Ammon's horn (tissue), 1 donor: ENCODE results near the gene KIAA1671.
A peak's percentile ranks its signal among the peaks of the same experiment; 100 is the strongest.
"Not testable (repeated sequence)": the region's sequence is repeated elsewhere in the genome, so short reads cannot be mapped to it uniquely, and the experiment has no call there.

Source experiments
- DNase-seq: peaks from one replicate; pipeline ENCODE4 v3.0.0-alpha.2; 2016; ENCODE audit warnings: low spot score

KIAA1671 gene

DNA sequence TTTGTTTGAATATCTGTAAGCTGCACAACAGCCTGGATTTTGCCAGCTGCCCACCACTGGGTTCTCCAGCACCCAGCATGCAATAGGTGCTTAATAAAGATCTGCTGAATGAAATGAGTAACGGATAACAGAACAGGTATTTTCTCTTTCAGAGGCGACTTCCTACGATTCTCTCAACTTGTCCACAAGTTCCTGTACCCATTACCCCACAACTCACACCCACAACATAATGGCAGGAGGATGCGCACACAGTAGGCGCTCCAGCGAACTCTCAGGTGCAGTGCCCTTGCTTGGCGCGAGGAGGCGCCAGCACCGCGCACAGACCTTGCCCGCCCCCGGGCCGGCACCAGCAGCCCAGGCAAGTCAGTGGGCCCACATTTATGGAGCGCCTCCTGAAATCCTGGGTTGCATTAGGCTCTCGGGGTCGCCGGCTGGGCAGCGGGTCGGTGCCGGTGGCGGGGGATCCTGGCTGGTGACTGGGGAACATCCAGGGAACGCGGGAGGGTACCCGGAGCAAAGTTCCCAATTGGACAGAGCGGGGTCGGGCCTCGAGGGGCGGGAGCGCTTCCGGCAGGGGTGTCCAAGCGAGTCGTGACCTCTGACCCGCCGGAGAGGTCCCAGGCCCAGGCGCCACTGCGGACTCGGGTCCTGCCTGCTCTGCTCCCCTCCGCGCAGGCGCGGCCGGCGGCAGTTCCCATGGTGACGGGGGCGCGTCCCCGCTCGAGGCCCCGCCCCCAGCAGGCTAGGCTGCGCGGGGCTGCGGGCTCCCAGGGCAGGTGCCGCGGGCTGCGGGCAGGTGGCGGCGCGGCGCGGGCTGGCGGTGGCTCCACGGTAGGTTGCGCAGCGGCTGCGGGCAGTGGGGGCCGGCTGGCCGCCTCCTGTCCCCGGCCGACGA, at the start of gene KIAA1671:
KIAA1671 (plus strand) TSS at position 775 of the 895 bp plus-strand sequence. CDS start 75,284 bp downstream, outside the sequence.
- DNase-seq: peak; percentile 86

DNA sequence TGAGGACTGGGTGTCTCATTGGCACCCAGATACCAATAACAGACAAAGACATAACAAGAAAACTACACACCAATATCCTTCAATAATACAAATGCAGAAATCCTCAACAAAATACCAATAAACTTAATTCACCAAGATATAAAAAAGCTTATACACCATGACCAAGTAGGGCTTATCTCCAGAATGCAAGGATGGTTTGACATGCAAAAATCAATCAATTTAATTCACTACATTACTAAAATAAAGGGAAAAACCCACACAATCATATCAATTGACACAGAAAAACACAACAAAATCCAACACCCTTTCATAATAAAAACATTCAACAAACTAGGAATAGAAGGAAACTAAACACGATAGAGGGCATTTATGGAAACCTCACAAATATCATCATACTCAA, 46.6 kb upstream of the KIAA1671 start:
- DNase-seq: no peak

DNA sequence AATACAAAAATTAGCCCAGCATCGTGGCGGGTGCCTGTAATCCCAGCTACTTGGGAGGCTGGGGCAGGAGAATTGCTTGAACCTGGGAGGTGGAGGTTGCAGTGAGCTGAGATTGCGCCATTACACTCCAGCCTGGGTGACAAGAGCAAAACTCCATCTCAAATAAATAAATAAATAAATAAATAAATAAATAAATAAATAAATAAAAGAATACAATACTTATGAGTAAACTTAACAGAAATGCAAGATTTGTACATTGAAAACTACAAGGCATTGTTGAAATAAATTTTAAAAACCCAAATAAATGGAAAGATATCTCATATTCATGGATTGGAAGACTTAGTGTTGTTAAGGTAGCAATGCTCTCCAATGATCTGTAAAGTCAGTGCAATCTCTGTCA, 45.4 kb upstream of the KIAA1671 start:
- not testable (repeated sequence) for DNase-seq

DNA sequence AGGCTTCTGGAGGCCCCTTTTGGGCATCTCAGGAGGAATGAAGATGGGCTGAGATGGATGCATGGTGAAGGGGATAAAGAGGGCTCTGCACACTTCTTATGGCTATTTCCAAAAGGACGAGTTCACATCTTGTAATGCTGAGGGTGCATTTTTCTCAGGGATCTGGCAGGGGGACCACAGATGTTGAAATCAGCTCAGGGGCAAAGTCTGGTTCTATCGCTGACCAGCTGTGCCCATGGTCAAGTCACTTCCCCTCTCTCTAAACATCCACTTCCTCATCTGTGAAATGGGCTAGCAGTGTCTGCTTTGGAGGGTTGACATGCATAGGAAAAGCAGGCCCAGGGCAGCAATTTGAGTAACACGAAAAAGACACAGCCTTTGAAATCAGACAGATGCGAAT, 32.5 kb upstream of the KIAA1671 start:
- no peak for DNase-seq

DNA sequence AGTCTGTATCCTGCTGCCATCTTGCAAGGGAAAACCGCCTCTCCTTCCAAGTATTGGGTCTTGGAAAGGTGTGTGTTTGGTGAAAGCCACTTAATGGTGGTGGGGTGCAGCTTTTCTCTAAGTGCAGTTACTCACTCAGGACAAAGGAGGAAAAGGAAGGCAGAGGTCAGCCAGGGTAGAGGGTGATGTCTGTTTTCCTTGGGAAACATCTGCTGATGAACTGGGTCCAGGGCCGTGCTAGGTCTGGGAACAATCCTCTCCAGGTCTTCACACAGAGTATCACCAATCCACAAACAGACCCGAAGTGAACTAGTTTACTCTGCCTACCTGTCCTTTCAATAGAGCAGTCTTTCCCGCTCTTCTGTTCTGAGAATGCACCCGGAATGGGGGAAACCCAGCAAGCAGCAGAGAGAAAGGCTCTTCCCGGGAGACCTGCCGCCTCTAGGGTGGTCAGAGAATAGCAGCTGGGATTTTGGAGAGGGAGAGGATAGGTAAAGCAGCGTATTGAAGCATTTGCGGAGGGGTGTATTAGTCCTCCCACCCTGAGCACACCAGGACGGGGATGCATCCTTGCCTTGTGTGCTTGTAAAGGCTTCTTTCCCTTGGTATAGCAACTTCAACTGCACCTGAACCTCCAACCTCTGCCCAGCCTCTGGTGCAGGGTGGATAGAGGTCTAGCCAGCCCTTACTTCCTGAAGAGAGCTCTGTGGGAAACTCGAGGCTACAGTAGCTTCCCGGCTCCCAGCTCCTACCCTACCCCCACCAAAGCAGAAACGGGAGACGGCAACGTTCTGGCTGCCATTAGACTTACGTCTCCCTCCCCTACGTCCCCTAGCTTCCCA, 26.7 kb upstream of the KIAA1671 start:
- no peak for DNase-seq

DNA sequence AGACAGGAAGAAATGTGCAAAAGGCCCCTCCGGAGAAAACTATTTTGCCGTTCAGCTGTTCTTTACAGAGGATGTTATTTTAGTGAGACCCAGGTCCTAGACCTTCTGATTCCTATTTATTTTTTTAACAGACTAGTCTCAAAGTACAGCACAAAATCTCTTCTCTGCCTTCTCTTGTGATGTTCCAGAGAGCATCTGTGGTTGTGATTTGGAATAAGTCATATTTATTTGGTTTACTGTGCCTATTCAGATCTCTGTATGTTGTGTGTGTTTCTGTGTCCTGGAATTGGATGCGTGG, 26.1 kb upstream of the KIAA1671 start:
- no peak for DNase-seq

GRCh38 chr22:24926849-24927579, 25.5 kb upstream of the KIAA1671 start:
- DNase-seq: no peak

DNA sequence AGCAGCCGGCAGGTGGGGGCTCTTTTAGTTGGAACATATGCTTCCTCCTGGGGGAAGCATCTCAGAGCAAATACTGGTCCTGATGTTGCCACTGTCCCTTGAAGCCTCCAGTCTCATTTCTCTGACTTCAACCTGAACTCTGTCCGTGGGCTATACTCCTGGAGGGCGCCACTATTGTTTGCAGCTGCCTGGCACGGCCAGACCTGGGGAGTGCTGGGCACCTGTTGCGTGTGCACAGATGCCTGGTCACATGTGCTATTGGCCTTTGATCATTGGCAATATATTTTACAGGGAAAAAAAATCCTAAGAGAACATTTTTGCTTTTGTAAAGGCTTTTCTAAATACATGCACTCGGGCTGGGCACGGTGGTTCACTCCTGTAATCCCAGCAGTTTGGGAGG, 24.2 kb upstream of the KIAA1671 start:
- no peak for DNase-seq

- no peak for DNase-seq
These were observed 21.8 kb upstream of the KIAA1671 start for GRCh38 chr22:24930678-24931077.

DNA sequence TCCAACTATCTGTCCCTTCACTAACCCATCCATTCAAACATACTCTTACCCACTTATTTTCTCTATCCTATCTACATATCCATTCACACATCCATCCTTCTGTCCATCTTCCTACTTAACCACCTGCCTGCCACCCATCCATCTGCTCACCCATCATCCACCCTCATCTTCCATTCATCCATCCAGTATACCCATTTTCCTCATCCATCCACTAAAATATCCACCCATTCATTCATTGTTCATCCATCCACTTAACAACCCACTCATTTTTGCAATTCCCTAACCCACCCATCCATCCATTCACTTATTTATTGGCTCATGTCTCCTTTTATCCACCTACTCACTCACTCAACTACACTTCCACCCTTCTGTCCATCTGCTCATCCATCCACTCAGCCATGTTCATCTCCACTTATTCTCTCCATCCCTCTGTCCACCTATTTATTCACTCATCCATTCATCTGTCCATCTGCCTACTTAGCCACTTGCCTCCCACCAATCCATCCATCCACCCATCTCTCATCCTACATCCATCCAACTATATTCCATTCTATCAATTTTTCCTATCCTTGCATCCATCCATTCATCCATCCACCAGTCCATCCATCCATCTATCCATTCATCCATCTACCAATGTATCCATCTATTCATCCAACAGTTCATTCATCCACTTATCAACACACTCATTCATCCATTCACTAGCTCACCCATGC, 16.6 kb upstream of the KIAA1671 start:
- no peak for DNase-seq

GRCh38 chr22:24937114-24937513, 15.4 kb upstream of the KIAA1671 start:
- DNase-seq: no peak

DNA sequence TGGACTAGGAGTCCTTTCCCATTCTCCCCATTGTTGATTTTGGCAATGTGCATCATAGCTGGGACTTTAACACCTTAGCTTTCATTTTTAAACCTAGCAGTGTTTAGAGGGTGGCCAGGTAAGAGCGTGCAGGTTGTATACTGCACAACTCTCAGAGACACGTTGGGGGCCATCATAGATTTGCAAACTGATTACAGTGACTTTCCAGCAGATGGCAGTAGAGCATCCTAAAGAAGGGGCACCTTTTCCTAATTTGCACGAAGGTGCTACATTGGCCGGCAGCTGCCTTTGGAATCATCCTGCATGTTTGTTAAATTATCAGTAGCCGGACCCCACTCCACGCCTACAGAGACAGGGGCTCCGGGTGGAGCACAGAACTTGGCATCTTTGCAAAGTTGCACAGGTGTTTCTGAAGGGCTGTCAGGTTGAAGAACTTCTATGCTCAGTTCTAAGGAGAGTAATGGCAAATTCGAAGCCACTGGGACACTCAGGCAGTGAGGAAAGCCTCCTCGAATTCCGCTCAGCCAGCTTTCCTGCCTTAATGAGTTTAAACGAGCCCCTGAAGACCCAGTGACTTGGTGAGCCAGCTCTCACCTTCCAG, 13.7 kb upstream of the KIAA1671 start:
- peak; percentile 37 for DNase-seq

- no peak for DNase-seq
These were observed 10.2 kb upstream of the KIAA1671 start for GRCh38 chr22:24942301-24942700.

DNA sequence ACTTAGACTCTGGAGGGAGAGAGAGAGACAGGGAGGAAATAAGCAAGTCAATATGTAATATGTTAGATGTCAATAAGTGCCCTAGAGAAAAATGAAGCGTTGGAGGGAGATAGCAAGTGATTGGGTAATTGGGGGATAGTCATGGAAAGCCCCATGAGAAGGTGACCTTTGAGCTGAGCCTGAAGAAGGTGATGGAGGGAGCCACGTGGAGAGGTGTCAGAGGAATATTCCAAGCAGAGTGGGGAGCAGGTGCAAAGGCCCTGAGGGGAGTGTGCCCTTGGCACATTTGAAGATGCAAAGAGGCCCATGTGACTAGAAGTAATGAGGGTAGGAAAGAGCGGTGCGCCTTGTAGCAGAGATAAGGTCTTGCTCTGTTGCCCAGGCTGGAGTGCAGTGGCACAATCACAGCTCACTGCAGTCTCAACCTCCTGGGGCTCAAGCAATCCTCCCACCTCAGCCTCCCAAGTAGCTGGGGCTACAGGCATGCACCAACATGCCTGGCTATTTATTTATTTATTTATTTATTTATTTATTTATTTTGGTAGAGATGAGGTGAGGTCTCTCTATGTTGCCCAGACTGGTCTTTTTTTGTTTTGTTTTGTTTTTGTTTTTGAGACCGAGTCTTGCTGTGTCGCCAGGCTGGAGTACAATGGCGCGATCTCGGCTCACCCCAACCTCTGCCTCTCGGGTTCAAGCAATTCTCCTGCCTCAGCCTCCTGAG, 8.1 kb upstream of the KIAA1671 start:
- DNase-seq: no peak

DNA sequence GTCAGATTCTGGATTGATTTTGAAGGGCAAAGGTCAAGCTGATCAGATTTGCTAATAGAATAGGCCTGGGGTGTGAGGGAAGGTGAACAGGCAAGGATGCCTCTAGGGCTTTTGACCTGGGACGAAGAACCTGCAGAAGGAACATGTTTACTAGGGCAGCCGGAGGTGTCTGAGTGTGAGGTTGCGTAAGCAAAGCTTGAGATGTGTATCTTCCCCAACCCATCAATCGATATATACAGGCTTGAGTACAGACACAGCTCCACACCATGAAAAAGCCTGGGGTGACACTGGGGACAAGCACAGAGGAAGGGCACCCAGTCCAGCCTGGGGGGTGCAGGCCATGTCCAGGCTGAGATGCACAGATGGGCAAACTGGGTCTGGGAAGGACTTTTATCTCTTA, 7.1 kb upstream of the KIAA1671 start:
- no peak for DNase-seq

GRCh38 chr22:24947383-24947782, 5.1 kb upstream of the KIAA1671 start:
- no peak for DNase-seq

- DNase-seq: no peak
These were observed 4.6 kb upstream of the KIAA1671 start for GRCh38 chr22:24947881-24948280.

DNA sequence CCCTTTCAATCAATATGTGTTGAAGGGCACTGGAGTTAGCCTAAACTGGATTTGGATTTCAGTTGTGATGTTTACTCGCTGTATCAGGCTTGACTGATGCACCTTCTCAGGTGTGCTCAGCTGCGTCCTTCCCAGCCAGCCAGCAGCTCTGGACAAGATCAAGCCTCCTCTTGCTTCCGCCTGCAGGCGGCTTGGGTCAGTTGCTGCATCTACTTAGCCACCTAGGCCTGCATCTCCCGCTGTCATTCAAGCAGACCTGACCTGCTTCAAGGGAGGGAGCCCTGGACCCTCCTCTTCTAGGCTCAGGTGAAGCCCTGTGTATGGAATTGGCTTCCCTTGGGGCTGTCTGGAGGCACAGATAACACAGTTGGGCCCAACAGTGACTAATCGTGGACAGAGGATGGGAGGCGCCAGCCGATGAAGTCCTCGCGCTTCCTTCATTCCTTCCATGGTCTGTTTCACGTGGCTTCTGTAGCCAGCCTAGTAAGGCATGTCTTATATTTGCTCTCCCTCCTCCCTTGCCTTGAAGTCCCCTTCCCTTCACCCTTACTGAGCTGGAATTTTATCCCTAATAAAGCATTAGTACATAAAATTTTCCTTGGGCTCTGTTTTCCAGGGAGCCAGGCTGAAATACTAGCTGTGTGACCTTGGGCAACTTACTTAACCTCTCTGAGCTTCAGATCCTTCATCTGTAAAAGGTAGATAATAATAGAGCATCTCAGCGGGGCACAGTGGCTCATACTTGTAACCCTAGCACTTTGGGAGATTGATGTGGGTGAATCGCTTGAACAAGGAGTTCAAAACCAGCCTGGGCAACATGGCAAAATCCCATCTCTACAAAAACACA, 3.9 kb upstream of the KIAA1671 start:
- DNase-seq: no peak

GRCh38 chr22:24950272-24950902, 2.1 kb upstream of the KIAA1671 start:
- peak; percentile 55 for DNase-seq
